ENCODE data around the gene ABCA13. TPM values are rescaled to one million over a fixed set of nuclear protein-coding genes. Genes with fewer than 3 reads are reported as not detected.

ABCA13 gene
- polyA plus RNA-seq, 4 donors = 0.16 to 0.39 (median 0.22) TPM; not detected in 1

DNA sequence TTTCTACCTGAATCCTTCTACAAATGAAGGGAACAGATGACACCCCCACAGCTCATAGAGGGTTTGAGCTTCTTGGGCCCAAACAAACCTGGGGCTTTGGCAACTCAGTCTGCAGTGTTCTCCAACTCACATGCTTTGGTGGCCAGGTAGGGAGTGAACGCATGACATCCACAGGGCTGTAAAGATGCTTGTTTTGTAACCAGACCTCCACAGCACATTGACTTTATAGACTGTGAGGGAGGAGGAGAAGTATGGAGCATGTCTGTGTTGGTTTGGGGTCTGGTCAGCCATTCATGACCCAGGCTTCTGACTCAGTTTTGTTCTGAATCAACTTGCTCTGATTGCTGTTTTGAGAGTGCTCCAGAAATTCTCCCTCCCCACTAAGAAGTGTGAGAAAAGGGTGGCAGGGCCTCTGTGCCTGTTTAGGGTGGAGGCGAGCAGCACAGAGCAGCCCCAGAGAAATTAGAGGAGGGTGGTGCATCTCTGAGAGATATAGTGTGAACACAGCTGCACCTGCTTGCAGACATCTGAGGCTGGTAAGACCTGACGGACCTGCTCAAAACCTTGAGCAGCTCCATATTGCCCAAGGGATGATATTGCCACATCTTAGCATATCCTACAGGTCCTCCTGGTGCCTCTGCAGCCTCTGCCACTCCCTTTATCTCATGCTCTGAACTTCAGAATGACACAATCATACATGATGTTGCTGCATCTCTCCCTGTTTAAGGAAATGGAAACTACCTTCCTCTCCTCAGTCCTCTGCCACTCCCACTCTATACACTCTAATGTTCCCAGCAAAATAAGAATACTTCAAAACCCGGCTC is 287.7 kb downstream of the ABCA13 start:
- FAIRE-seq = no peak
- H3K27ac ChIP-seq (ENCODE audit: low read depth in 1 of 3, low read length in 2 of 3) = no peak overlapping the region
- no peak overlapping the region for H3K4me3 ChIP-seq (ENCODE audit: low read depth in 1 of 3, low read length in 3 of 3)
- no peaks in the 10 kb centered on the region for H3K4me1 ChIP-seq (ENCODE audit: control insufficient read depth in 3 of 3, insufficient read depth in 2 of 3, low read depth in 1 of 3, low read length in 2 of 3)
- H3K9me3 ChIP-seq (ENCODE audit: control insufficient read depth in 2 of 2, insufficient read depth in 1 of 2, low read depth in 1 of 2, low read length in 1 of 2) = no peaks in the 10 kb centered on the region
- no peak for DNase-seq
- H3K27me3 ChIP-seq (ENCODE audit: control insufficient read depth in 3 of 3, insufficient read depth in 3 of 3, low read length in 3 of 3) = no peaks in the 10 kb centered on the region
- 71 to 79% (median 77%) methylated on average over 4 of the region's 4 CpGs for WGBS, 3 donors
- no peaks in the 10 kb centered on the region for H3K36me3 ChIP-seq (ENCODE audit: control insufficient read depth in 3 of 3, insufficient read depth in 2 of 3, low read depth in 1 of 3, low read length in 3 of 3)

DNA sequence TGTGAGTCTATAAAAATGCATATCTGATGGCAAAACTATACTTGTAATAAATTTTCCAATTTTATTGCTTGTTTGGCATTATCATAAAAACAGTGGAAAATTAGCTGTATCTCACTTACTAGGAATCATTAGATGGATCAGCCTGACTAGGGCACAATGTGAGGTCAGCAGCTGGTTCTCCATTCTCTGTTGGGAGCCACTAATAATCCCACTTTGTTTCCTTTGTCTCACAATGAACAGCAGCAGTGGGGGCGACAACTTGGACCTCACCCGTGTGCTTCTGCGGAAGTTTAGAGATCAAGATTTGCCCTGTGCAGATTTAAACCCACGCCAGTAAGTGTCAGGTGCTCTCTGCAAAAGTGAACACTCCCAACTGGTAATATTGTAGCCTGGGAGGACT is 295.5 kb downstream of the ABCA13 start:
- Histone ChIP-seq H3K4me1 (ENCODE audit: control insufficient read depth in 3 of 3, insufficient read depth in 2 of 3, low read depth in 1 of 3, low read length in 2 of 3) (no peaks in the 10 kb centered on the region), H3K27me3 (ENCODE audit: control insufficient read depth in 3 of 3, insufficient read depth in 3 of 3, low read length in 3 of 3) (no peaks in the 10 kb centered on the region), H3K36me3 (ENCODE audit: control insufficient read depth in 3 of 3, insufficient read depth in 2 of 3, low read depth in 1 of 3, low read length in 3 of 3) (no peaks in the 10 kb centered on the region), H3K9me3 (ENCODE audit: control insufficient read depth in 2 of 2, insufficient read depth in 1 of 2, low read depth in 1 of 2, low read length in 1 of 2) (no peaks in the 10 kb centered on the region), H3K4me3 (ENCODE audit: low read depth in 1 of 3, low read length in 3 of 3) (no peak overlapping the region), H3K27ac (ENCODE audit: low read depth in 1 of 3, low read length in 2 of 3) (no peak overlapping the region)
- WGBS, 3 donors = 86 to 87% (median 86%) methylated on average over 4 of the region's 4 CpGs
- DNase-seq (no peak), FAIRE-seq (no peak)

DNA sequence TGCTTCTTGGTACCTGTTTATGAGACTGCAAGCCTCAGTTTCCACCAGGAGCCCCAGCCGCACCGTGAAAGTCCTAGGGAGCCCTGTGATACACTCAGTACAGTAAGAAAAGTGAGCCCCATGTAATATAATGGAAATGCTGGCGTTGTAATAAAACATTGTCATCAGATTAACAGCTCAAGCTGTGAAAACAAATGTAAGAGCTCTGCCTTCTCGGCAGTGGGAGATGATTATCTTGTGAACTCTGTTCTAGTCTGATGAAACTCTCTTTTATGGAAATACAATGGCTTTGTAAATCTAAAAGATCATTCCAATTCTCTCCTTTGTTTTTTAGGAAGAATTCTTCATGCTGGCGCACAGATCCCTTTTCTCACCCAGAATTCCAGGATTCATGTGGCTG is 299.9 kb downstream of the ABCA13 start:
- Histone ChIP-seq H3K27ac (ENCODE audit: low read depth in 1 of 3, low read length in 2 of 3) (no peak overlapping the region), H3K27me3 (ENCODE audit: control insufficient read depth in 3 of 3, insufficient read depth in 3 of 3, low read length in 3 of 3) (no peaks in the 10 kb centered on the region), H3K4me1 (ENCODE audit: control insufficient read depth in 3 of 3, insufficient read depth in 2 of 3, low read depth in 1 of 3, low read length in 2 of 3) (no peaks in the 10 kb centered on the region), H3K4me3 (ENCODE audit: low read depth in 1 of 3, low read length in 3 of 3) (no peak overlapping the region), H3K9me3 (ENCODE audit: control insufficient read depth in 2 of 2, insufficient read depth in 1 of 2, low read depth in 1 of 2, low read length in 1 of 2) (no peaks in the 10 kb centered on the region), H3K36me3 (ENCODE audit: control insufficient read depth in 3 of 3, insufficient read depth in 2 of 3, low read depth in 1 of 3, low read length in 3 of 3) (no peaks in the 10 kb centered on the region)
- FAIRE-seq (no peak), DNase-seq (no peak)
- WGBS, 3 donors = 57 to 64% (median 60%) methylated on average over 5 of the region's 5 CpGs

DNA sequence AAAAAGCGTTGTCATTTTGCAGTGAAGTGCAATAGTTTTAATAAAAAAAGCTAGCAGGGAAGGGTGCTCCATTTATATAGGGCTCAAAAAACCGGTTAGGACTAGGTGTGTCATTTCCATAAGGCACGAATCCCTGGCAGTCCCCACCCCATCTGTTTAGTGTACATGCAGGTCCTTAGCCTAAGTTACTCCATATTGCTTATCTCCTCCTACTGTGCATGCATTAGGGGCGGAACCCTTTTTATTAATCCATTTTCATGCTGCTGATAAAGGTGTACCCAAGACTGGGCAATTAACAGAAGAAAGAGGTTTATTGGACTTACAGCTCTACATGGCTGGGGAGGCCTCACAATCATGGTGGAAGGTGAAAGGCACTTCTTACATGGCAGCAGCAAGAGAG is 301.4 kb downstream of the ABCA13 start:
- no peaks in the 10 kb centered on the region for H3K36me3 ChIP-seq (ENCODE audit: control insufficient read depth in 3 of 3, insufficient read depth in 2 of 3, low read depth in 1 of 3, low read length in 3 of 3)
- H3K9me3 ChIP-seq (ENCODE audit: control insufficient read depth in 2 of 2, insufficient read depth in 1 of 2, low read depth in 1 of 2, low read length in 1 of 2) = no peaks in the 10 kb centered on the region
- no peaks in the 10 kb centered on the region for H3K27me3 ChIP-seq (ENCODE audit: control insufficient read depth in 3 of 3, insufficient read depth in 3 of 3, low read length in 3 of 3)
- WGBS, 3 donors = 85 to 92% (median 90%) methylated on average over 4 of the region's 4 CpGs
- no peak overlapping the region for H3K27ac ChIP-seq (ENCODE audit: low read depth in 1 of 3, low read length in 2 of 3)
- no peak overlapping the region for H3K4me3 ChIP-seq (ENCODE audit: low read depth in 1 of 3, low read length in 3 of 3)
- FAIRE-seq = no peak
- DNase-seq = no peak
- H3K4me1 ChIP-seq (ENCODE audit: control insufficient read depth in 3 of 3, insufficient read depth in 2 of 3, low read depth in 1 of 3, low read length in 2 of 3) = no peaks in the 10 kb centered on the region

DNA sequence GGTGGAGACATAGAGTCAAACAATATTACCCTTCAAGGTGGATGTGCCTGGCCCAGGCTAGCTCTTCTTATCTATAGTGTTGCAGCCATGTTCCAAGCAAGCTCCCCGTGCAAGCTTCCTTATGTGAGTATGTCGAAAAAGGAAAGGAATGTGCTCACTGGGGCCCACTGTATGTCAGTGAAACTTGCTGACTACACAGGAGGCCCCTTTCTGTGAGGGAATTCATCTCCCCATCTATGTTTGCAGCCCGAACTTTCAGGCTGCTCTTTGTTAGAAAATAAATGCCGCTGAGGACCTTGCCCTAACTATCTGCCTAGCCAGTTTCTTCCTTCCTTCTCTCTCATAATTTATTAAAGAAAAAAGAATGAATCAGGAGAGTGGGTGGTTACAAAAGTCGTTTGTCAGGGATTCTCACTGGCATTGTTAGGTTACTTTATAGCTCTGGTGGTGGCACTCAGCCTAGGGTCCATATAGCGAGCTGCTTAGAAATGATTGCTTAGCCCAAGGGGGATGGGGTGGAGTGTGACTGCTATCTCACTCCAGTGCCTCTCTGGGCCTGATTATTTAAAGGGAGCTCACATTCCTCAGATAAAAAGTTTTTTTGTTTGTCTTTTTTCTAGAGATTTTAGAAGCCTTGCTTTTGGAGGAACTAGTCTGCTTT is 302.1 kb downstream of the ABCA13 start:
- 70 to 76% (median 71%) methylated on average over 6 of the region's 6 CpGs for WGBS, 3 donors
- H3K36me3 ChIP-seq (ENCODE audit: control insufficient read depth in 3 of 3, insufficient read depth in 2 of 3, low read depth in 1 of 3, low read length in 3 of 3) = no peaks in the 10 kb centered on the region
- DNase-seq = no peak

DNA sequence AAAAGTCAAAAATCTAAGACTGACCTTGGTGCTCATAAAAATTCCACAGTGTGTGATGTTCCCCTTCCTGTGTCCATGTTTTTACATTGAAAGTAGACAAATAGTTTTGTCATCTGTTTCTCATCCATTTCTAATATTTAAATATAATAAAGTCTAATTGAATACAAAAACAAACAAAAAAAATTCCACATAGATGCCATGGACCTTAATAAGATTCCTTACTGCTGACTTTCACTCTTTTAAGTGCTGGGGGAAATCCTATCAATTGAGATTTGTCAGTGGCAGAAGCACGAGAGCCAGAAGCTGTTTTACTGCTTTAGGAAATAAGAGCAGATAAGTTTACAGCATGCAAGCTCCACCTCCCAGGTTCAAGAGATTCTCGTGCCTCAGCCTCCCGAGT is 310.0 kb downstream of the ABCA13 start:
- FAIRE-seq = no peak
- no peaks in the 10 kb centered on the region for H3K36me3 ChIP-seq (ENCODE audit: control insufficient read depth in 3 of 3, insufficient read depth in 2 of 3, low read depth in 1 of 3, low read length in 3 of 3)
- WGBS, 3 donors = 56 to 75% (median 67%) methylated on average over 3 of the region's 3 CpGs
- H3K27ac ChIP-seq (ENCODE audit: low read depth in 1 of 3, low read length in 2 of 3) = no peak overlapping the region
- H3K4me3 ChIP-seq (ENCODE audit: low read depth in 1 of 3, low read length in 3 of 3) = no peak overlapping the region
- no peaks in the 10 kb centered on the region for H3K27me3 ChIP-seq (ENCODE audit: control insufficient read depth in 3 of 3, insufficient read depth in 3 of 3, low read length in 3 of 3)
- no peak for DNase-seq
- H3K4me1 ChIP-seq (ENCODE audit: control insufficient read depth in 3 of 3, insufficient read depth in 2 of 3, low read depth in 1 of 3, low read length in 2 of 3) = no peaks in the 10 kb centered on the region
- no peaks in the 10 kb centered on the region for H3K9me3 ChIP-seq (ENCODE audit: control insufficient read depth in 2 of 2, insufficient read depth in 1 of 2, low read depth in 1 of 2, low read length in 1 of 2)

More for the DNA sequence above, 302.1 kb downstream of the ABCA13 start:
- H3K4me3 ChIP-seq (ENCODE audit: low read depth in 1 of 3, low read length in 3 of 3) = no peak overlapping the region
- FAIRE-seq = no peak
- no peaks in the 10 kb centered on the region for H3K27me3 ChIP-seq (ENCODE audit: control insufficient read depth in 3 of 3, insufficient read depth in 3 of 3, low read length in 3 of 3)
- no peak overlapping the region for H3K27ac ChIP-seq (ENCODE audit: low read depth in 1 of 3, low read length in 2 of 3)
- no peaks in the 10 kb centered on the region for H3K9me3 ChIP-seq (ENCODE audit: control insufficient read depth in 2 of 2, insufficient read depth in 1 of 2, low read depth in 1 of 2, low read length in 1 of 2)
- H3K4me1 ChIP-seq (ENCODE audit: control insufficient read depth in 3 of 3, insufficient read depth in 2 of 3, low read depth in 1 of 3, low read length in 2 of 3) = no peaks in the 10 kb centered on the region

DNA sequence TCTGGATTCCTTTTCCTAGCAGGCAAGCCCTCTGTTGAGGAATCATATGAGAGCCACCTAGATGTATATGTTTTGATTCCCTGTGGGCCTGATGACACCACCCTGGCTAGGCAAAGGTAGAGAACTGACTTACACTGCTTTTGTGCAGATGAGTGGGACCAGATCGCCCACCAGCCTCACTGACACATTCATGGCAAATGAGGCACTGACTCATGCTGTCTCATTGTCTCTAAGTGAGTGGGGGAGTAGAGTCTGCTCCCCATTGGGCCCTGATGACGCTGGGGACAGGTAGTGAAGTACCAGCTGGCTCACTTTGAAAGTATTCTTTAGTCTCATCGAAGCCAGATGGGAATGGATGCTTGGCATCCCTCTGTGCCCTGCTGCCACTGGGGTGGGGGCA is 326.3 kb downstream of the ABCA13 start:
- no peak overlapping the region for H3K27ac ChIP-seq (ENCODE audit: low read depth in 1 of 3, low read length in 2 of 3)
- no peaks in the 10 kb centered on the region for H3K36me3 ChIP-seq (ENCODE audit: control insufficient read depth in 3 of 3, insufficient read depth in 2 of 3, low read depth in 1 of 3, low read length in 3 of 3)
- WGBS, 3 donors = 68 to 87% (median 87%) methylated on average over 3 of the region's 3 CpGs
- no peaks in the 10 kb centered on the region for H3K9me3 ChIP-seq (ENCODE audit: control insufficient read depth in 2 of 2, insufficient read depth in 1 of 2, low read depth in 1 of 2, low read length in 1 of 2)
- DNase-seq (no peak), FAIRE-seq (no peak)
- no peak overlapping the region for H3K4me3 ChIP-seq (ENCODE audit: low read depth in 1 of 3, low read length in 3 of 3)
- H3K27me3 ChIP-seq (ENCODE audit: control insufficient read depth in 3 of 3, insufficient read depth in 3 of 3, low read length in 3 of 3) = no peaks in the 10 kb centered on the region
- no peaks in the 10 kb centered on the region for H3K4me1 ChIP-seq (ENCODE audit: control insufficient read depth in 3 of 3, insufficient read depth in 2 of 3, low read depth in 1 of 3, low read length in 2 of 3)

DNA sequence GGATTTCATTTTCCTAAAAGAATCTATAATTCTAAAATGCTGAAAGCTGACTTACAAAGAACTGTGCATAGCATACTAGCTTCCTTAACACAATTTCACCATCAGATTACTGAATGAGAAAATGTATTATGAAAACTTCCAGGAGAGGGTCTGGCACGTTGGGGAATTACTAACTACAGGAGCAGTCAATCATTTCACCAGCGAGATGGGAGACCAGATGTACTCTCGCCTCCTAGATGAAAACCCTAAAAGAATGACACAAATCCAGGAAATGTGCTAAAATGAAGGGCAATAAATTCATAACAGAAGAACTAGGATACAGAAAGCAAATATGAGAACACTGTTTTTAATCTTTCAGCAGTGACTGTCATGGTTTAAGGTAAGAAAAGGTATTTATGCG is 330.8 kb downstream of the ABCA13 start:
- FAIRE-seq (no peak), DNase-seq (no peak)
- no peaks in the 10 kb centered on the region for H3K36me3 ChIP-seq (ENCODE audit: control insufficient read depth in 3 of 3, insufficient read depth in 2 of 3, low read depth in 1 of 3, low read length in 3 of 3)
- H3K4me3 ChIP-seq (ENCODE audit: low read depth in 1 of 3, low read length in 3 of 3) = no peak overlapping the region
- no peaks in the 10 kb centered on the region for H3K4me1 ChIP-seq (ENCODE audit: control insufficient read depth in 3 of 3, insufficient read depth in 2 of 3, low read depth in 1 of 3, low read length in 2 of 3)
- WGBS, 3 donors = 78 to 85% (median 83%) methylated on average over 4 of the region's 4 CpGs
- no peaks in the 10 kb centered on the region for H3K9me3 ChIP-seq (ENCODE audit: control insufficient read depth in 2 of 2, insufficient read depth in 1 of 2, low read depth in 1 of 2, low read length in 1 of 2)
- H3K27me3 ChIP-seq (ENCODE audit: control insufficient read depth in 3 of 3, insufficient read depth in 3 of 3, low read length in 3 of 3) = no peaks in the 10 kb centered on the region
- no peak overlapping the region for H3K27ac ChIP-seq (ENCODE audit: low read depth in 1 of 3, low read length in 2 of 3)

Measured in small intestine (tissue), 7 donors.